HFF-Myc (cell line): ENCODE results near the gene MEDAG.

Experiments
- DNase-seq: peaks from one replicate; pipeline ENCODE4 v3.0.0-alpha.2; 2011; ENCODE audit warnings: low read depth; ENCODE audit errors: extremely low read depth
- H3K4me3 ChIP-seq: replicated peaks from 2 replicates; pipeline ENCODE4 v1.5.1; 2011; ENCODE audit warnings: low read depth, mild to moderate bottlenecking, control low read depth, low read length
- TF ChIP-seq, protein P1 (sequence below): IDR thresholded peaks from 2 replicates; pipeline ENCODE4 v1.5.1; 2012; ENCODE audit warnings: mild to moderate bottlenecking, low read depth, low read length, control low read depth; ENCODE audit errors: missing control alignments

Gene MEDAG

DNA sequence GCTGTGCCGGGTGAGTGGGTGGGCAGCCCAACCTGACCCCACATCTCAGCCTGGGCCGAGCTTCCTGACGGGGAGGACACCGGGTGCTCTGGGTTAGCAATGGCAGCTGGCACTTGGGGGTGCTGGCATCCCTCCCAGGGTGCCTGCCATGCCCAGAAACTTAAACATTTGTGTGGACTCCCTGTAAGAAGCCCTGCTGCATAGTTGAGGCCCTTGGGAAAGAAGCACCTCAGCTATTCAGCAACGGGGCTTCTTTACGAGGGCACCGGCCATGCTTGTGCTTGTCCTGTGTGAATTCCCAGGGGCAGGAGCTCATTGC, 33.8 kb upstream of the MEDAG start:
- TF ChIP-seq, protein P1, sequence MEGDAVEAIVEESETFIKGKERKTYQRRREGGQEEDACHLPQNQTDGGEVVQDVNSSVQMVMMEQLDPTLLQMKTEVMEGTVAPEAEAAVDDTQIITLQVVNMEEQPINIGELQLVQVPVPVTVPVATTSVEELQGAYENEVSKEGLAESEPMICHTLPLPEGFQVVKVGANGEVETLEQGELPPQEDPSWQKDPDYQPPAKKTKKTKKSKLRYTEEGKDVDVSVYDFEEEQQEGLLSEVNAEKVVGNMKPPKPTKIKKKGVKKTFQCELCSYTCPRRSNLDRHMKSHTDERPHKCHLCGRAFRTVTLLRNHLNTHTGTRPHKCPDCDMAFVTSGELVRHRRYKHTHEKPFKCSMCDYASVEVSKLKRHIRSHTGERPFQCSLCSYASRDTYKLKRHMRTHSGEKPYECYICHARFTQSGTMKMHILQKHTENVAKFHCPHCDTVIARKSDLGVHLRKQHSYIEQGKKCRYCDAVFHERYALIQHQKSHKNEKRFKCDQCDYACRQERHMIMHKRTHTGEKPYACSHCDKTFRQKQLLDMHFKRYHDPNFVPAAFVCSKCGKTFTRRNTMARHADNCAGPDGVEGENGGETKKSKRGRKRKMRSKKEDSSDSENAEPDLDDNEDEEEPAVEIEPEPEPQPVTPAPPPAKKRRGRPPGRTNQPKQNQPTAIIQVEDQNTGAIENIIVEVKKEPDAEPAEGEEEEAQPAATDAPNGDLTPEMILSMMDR: no peak
- no peak for DNase-seq
- no peak overlapping the region for H3K4me3 ChIP-seq

DNA sequence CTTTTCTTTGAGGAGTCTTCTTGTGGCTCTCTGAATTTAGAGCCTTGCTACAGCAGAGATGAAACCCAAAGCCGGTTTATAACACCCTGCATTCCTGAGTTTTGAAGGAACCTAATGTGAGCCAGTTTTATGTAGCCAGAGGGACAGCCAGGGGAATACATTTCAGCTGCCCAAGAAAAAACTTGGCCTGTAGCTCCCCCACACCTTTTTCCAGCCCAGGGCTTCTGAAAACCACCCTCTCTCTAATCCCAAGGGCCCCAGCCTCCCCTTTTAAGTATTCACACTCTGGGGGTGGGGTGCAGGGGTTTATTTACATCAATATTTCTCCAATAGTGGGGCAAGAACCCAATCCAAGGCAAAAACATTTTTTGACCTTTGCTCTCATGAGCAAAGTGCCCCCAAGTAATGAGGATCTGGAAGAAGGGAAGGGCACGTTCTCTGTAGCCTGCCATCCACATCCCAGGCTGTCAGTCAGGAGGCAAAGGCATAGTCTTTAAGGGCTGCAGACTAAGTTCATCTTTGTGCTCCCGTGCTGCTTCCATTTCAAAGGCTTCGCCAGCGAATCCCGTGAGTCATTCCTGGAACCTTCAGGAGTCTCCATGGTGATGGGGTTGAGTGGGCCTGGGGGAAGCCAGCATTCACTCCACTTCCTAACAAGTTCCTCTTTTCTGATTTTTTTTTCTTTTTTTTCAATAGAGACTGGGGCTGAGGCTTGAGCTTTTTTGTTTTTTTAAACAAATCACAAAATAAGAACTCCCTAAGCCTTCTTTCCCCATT, 33.2 kb upstream of the MEDAG start:
- DNase-seq: peak; percentile 69
- TF ChIP-seq, protein P1: no peak
- no peak overlapping the region for H3K4me3 ChIP-seq

DNA sequence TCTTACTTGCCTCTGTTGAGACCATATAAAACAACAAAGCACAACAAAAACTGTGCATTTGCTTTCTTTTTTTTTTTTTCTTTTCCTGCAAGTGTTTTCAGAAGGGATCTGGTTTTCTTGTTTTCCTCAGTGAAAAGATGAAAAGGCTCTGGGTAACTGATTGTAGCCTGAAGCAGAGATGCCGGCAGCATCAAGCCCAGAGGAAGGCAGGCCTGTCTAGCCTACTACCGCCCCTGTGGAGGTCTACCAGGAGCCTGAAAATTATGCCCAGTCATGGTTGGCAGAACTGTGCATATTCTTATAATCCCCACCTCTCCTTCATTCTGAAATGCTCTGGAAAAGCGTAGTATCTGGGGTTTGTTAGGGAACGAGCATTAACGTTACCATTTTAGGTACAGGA, 32.6 kb upstream of the MEDAG start:
- no peak for DNase-seq
- TF ChIP-seq, protein P1: no peak
- H3K4me3 ChIP-seq: no peak overlapping the region

DNA sequence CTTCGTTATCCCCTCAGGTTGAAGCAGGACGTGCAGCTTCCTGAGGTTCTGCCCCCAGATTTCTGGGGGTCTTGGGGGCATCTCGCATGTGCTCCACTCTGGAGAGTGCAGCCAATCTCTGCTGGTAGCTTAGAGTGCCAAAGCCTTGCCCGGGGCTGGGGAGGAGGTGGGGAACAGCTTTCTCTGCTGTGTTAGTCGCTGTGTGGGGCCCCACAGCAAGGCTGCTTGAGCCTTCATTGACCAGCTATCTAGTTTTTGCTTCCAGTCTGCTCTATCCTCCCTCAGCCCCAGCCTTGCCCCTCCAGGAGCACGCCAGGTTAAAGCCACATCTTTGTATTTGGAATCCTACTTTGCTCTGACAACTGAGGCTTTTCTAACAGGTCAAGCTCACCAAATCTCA, 32.0 kb upstream of the MEDAG start:
- no peak for DNase-seq
- H3K4me3 ChIP-seq: no peak overlapping the region
- TF ChIP-seq, protein P1: no peak

DNA sequence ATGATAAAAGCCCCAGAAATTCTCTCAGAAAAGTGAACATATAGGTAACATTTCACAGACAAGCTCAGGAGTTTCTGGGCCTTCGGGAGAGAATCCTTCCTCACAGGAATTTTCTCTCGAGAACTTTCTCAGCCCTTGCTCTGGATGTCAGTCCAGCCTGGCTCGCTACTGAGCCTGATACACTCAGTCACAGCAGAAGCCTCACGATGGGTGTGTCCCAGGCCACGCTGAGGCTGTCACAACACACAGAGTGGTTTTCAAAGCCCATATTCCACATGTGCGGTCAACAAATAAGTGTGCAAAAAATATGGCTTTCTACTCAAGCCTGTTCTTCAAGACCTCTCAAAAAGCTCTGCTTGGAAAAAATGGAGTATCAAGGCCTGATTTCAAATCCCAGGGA, 31.5 kb upstream of the MEDAG start:
- TF ChIP-seq, protein P1: no peak
- no peak for DNase-seq
- H3K4me3 ChIP-seq: no peak overlapping the region

DNA sequence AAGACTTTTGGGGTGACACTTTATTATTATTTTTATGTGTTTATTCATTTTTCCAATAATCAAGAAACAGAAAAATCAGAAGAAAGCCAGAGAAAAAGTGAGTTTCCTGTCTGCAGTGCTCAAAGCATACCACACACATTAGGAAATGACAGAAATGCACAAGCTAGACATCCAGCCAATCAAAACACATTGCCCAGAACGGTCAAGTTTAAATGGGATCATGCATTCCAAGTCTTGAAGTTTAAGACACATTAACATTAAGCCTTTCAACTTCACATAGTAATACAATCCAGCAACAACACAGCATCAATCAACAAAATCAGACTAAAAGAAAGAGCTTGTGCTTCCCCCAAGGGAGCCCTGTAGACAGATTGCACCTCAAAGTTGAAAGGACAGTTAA, 28.7 kb upstream of the MEDAG start:
- no peak overlapping the region for H3K4me3 ChIP-seq
- no peak for DNase-seq
- TF ChIP-seq, protein P1: no peak
